Fibroblast of skin of back (primary cell): Measurements from ENCODE around the gene EMX2.
A peak's percentile ranks its signal among the peaks of the same experiment; 100 is the strongest.
"Not testable (repeated sequence)": the region's sequence is repeated elsewhere in the genome, so short reads cannot be mapped to it uniquely, and the experiment has no call there.

Experiments
- DNase-seq: peaks from one replicate; pipeline ENCODE4 v3.0.0-alpha.2; 2013

The EMX2 gene

GRCh38 chr10:117560942-117561341, 18.4 kb downstream of the EMX2 start:
- no peak for DNase-seq

DNA sequence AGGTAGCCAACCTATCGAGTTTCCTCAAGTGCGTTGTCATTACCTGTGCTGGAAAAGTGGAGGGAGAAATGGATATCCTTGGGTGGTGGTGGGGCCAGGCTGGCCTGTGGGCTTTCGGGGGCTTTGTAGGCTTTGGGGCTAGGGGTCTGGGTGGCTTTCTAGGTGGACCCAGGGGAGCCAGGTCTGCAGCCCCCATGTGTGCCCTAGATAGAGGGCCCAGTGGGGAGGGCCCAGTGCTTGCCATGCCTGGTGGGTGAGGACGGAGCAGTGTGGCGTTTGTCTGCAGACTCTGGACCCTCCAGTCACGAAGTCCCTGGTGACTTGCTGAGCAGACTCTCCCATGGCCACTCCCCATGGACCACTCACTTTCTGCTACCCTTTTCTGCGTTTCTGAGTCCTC, 19.7 kb downstream of the EMX2 start:
- no peak for DNase-seq

- DNase-seq, result no peak
These were observed 20.6 kb downstream of the EMX2 start for GRCh38 chr10:117562896-117563737.

DNA sequence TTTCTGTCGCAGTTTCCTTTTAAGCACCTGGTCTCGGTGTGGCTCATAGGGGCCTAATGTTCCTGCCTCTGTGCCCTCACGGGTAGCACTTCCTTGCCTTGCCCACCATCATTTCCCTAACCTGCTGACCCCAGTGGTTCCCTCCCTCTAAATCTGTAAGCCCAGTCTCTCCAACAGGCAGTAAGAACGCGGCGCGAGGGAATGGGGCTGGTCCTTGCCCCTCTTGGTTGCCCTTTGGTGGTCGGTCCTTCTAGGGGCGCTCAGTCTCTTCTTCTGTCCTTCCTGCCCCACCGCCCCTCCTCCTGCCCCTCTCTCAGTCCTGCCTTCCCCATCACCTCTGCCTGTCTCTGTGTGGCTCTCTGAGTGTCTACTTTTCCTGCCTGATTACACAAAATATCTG, 21.2 kb downstream of the EMX2 start:
- no peak for DNase-seq

DNA sequence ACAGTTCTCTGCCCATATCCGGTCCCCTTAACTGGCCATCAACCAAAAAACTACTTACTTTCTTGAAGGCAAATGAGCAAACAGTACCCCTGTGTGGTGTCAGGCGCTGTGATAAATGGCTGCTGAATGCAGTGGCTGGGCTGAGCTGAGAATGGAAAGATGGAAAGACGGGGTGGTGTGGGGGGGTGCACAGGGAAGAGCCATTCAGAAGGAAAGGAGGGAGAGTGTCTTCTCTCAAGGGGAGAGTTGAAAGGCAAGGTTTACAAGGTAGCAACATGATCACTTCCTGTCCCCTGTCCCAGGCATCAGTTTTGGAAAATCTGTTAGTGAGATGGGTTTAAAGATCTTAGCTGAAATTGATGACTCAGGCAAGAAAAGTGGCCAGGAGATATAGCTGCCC, 22.5 kb downstream of the EMX2 start:
- DNase-seq, result no peak

GRCh38 chr10:117568334-117568733, 25.8 kb downstream of the EMX2 start:
- peak; percentile 53 for DNase-seq

- no peak for DNase-seq
These were observed 27.3 kb downstream of the EMX2 start for GRCh38 chr10:117569610-117570390.

DNA sequence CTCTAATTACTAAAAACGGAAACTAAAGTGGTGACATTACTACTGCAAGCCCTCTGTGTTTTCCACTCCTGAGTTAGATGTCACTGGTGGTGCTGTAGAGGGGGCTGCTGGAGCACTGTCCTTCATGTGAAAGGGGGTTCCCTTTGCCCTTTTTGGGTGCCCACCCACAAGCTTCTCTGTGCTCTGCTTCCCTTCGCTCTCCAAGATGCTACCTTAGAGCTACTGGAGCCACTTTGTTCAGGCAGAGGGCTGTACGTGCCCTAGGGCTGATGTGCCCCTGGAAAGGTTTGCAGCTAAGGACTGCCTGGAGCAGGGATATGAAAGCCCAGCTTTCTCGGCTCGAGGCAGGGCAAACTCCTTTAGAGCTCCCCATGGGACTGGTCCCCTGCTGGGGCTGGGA, 28.3 kb downstream of the EMX2 start:
- DNase-seq, result no peak

DNA sequence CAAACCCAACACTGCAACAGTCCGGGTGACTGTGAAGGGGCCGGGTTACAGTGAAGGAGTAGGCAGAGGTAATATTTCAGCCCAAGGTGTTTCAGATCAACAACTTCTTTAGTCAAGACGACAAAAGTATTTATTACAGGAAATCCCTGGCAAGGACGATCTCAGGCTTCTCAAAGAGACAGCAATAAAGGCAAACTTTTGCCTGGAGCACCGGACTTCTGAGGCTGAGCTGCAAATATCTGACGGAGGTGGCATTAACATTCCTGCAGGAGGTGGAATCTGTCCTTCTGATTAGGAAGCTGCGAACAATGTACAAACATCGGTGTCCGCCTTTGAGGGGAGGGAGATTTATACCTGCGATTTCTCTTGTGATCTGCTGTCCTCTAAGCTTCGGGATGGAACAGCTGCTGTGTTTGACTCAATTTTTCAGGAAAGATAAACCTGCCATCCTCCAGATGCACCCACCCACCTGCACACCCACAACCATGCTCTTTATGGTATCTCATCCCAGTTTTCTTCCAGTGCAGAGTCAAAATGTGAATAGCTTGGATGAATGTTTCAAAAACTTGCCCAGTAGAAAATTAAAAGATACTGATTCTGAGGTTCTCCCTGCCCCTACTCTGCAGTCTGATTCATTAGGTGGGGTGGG, 32.1 kb downstream of the EMX2 start:
- no peak for DNase-seq

DNA sequence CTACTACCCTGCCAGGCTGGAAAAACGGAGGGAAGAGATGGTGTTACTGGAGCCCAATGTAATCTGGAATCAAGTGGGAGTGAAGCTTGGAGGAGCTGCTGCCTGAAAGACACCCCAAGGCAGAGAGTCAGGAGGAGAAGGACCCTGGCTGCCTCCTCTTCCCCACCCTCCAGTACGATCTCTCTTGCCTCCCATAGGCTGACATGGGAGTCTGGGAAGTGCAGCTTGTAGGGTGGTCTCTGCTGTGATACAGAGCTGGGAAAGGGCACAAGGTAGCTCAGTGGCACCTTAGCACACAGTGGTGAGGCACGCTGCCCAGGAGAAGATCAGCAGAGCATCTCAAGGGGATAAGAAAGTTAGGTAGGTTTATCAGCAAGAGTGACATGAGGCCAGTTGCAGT, 35.9 kb downstream of the EMX2 start:
- DNase-seq, result no peak

DNA sequence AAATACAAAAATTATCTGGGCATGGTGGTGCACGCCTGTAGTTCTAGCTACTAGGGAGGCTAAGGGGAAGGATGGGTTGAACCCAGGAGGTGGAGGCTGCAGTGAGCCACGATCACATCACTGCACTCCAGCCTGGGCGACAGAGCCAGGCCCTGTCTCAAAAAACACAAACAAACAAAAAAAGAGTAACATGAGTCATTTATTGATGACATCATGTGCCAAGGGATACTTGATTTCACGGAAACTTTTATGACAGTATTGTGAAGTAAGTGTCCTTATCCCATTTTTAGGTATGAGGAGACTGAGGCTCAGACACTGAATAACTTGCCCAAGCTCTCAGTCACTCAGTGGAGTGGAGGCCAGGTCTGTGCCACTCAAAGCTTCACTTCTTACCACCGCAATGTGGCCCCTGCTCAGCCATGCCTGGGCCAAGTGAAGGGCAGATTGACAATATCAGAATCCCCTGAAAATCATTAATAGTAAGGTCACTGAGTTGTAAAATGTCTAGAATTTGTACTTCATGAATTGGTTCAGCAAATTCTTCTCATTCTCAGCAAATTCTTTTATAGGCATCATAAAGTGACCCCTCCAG, 36.5 kb downstream of the EMX2 start:
- DNase-seq, result no peak

DNA sequence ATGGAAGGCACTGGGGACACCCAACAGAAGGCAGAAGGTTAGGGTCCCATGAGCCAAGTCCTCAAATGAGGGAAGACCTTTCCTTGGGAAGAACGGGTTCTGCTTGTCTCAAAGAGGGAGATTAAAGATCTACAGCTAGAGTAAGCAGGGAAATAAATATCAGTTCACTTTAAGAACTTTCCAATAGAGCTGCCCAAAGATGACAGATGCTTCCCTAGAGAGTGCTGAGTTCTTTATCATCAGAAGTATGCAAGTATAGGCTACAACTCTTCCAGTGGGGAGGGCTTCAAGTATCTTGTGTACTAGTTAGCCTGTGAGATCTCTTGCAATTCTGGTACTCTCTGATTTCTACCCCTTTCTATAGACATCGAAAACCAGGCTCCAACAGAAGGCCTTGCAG, 39.4 kb downstream of the EMX2 start:
- DNase-seq, result no peak

DNA sequence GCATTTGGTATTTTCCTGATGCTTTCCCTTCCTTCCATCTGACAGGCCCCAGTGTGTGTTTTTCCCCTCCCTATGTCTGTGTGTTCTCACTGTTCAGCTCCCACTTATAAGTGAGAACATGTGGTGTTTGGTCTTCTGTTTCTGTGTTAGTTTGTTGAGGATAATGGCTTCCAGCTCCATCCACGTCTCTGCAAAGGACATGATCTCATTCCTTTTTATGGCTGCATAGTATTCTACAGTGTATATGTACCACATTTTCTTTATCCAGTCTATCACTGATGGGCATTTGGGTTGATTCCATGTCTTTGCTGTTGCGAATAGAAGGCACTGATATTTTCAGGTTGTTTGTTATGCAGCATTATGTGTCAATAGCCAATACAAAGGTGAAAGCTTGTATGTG, 42.3 kb downstream of the EMX2 start:
- not testable (repeated sequence) for DNase-seq

- DNase-seq, result no peak
These were observed 44.5 kb downstream of the EMX2 start for GRCh38 chr10:117587036-117587435.

- DNase-seq, result peak; percentile 30
These were observed 47.7 kb downstream of the EMX2 start for GRCh38 chr10:117590101-117590875.

DNA sequence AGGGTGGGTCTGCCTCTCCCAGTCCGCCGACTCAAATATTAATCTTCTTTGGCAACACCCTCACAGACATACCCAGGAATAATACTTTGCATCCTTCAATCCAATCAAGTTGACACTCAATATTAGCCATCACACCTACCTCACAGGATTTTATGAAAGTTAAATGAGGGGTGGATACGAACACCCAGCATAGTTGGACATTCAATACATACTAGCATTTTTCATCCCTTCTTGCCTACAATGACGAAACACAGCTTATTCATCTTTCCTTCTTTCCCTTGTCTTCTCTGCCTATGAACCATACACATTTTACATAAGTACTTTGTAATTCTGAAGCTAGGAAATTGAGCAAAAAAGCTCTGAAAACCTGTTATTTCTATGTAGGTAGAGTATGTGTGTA, 48.5 kb downstream of the EMX2 start:
- DNase-seq, result no peak

DNA sequence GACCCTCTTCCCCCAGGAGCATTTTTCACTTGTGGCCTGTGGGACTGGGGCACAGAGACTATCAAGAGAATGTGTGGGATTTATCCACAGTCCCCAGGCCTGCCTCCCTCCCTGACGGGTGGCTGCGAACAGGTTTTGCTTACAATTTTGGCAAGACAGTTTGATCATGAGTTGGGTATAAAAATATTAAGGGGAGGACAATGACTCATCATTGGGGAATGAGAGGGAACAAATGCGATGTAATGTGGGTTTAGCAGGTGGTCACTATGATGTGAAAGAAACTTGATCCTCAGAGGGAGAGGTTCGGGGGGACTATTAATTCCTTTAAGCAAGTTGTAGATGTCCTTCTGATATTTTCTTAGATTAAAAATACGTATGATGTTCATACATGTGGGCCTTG, 52.2 kb downstream of the EMX2 start:
- peak; percentile 22 for DNase-seq

- no peak for DNase-seq
These were observed 54.2 kb downstream of the EMX2 start for GRCh38 chr10:117596706-117597105.

DNA sequence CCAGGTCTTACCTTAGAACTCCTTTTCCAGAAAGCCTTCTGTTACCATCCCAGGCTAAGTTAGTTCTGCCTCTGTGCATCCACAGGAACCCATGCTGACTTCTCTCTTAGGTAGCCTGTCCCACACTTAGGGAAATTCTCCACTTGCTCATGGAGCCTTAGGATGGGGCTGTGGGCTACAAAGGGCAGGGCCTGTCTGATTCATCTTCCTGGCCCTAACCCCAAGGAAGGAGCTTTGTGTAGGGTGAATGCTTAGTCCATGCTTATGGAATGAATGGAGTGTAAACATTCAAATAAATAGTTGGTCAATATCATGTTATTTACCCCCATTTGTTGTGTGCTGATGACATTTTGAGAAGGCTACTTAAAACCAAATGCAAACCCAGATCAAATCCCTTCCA, 54.7 kb downstream of the EMX2 start:
- no peak for DNase-seq
